K562 (cell line): ENCODE measurements around the gene RNF25. TPM values are rescaled to one million over a fixed set of nuclear protein-coding genes. Genes with fewer than 3 reads are reported as not detected.

ENCODE experiments used
- ATAC-seq: fragments of 200-7000 bp; cut with Tn5 transposase; 3 replicates; pipeline ENCODE4 v1.9.1; 2020; ENCODE audit warnings: moderate library complexity
- BruUV-seq: library from RNA; stranded (reverse); fragments of 400-500 nt; replicated peaks from 2 replicates; lab custom pipeline; 2021; lab: Mats Ljungman, UMichigan
- CTCF ChIA-PET: fragments of 300-600 bp; formaldehyde crosslinking; extraction: SDS; loops from one replicate; lab custom pipeline; 2021; ENCODE audit warnings: low intra/inter-chr PET ratio; lab: Yijun Ruan, JAX
- POLR2A ChIA-PET: fragments of 300-600, 350-650 bp; sonication (Branson Sonifier 250); formaldehyde crosslinking; extraction: SDS; loops from one replicate; lab custom pipeline; 2021; ENCODE audit warnings: antibody characterized with exemption, inconsistent platforms; lab: Yijun Ruan, JAX
- DNase-seq, 4 experiments: peaks; one replicate each; pipeline versions ENCODE4 v3.0.0 to v3.0.0-alpha.2; 2011 to 2018; ENCODE audit warnings: low spot score in 3 of 4, mixed read lengths in 3 of 4; ENCODE audit errors: extremely low read depth in 1 of 4
- FAIRE-seq: peaks from 2 replicates; lab custom pipeline; 2011; peaks lifted over from hg19 to GRCh38; lab: Jason Lieb, UNC
- H2AFZ ChIP-seq: 2 replicates; pipeline ENCODE4 v1.6.0; 2011; ENCODE audit warnings: low read depth, low read length, control low read depth, inconsistent platforms
- H3K27ac ChIP-seq: fragments of 200-600 bp; 3 replicates; pipeline ENCODE4 v1.8.0; 2011; ENCODE audit warnings: low read depth, mild to moderate bottlenecking, control low read depth, inconsistent platforms, low read length, moderate library complexity, mixed read lengths; ENCODE audit errors: extremely low read depth
- H3K27me3 ChIP-seq, 2 experiments: fragments of 300-600 bp in 1 of 2; 2 replicates in 1 of 2; 3 replicates in 1 of 2; pipeline versions ENCODE4 v1.6.0 to v1.8.0; 2011; ENCODE audit warnings: inconsistent platforms in 2 of 2, low read length in 2 of 2, mild to moderate bottlenecking in 1 of 2, mixed read lengths in 1 of 2, moderate library complexity in 1 of 2; ENCODE audit not compliant: control insufficient read depth in 2 of 2, insufficient read depth in 2 of 2
- H3K36me3 ChIP-seq: fragments of 300-600 bp; 3 replicates; pipeline ENCODE4 v1.8.0; 2011; ENCODE audit warnings: mild to moderate bottlenecking, low read length, inconsistent platforms; ENCODE audit not compliant: control insufficient read depth, insufficient read depth
- H3K4me1 ChIP-seq, 2 experiments: fragments of 200-600 bp in 1 of 2; replicated peaks in 1 of 2; 2 replicates in 1 of 2; 3 replicates in 1 of 2; pipeline versions ENCODE4 v1.5.1 to v1.8.0; 2011; ENCODE audit warnings: inconsistent platforms in 2 of 2, low read length in 2 of 2, mild to moderate bottlenecking in 1 of 2, mixed read lengths in 1 of 2, moderate library complexity in 1 of 2; ENCODE audit not compliant: control insufficient read depth in 2 of 2, insufficient read depth in 2 of 2
- H3K4me2 ChIP-seq: 2 replicates; pipeline ENCODE4 v1.6.1; 2011; ENCODE audit warnings: low read length, control low read depth, inconsistent platforms, mixed read lengths; ENCODE audit not compliant: insufficient read depth
- H3K4me3 ChIP-seq: fragments of 200-600 bp; sonication (generic), shearing (Covaris generic); 2 replicates; pipeline ENCODE4 v1.5.1; 2016; ENCODE audit warnings: control low read depth, inconsistent platforms
- H3K79me2 ChIP-seq: fragments of 200-600 bp; 3 replicates; pipeline ENCODE4 v1.8.0; 2011; ENCODE audit warnings: low read length, inconsistent platforms; ENCODE audit not compliant: control insufficient read depth, insufficient read depth
- H3K9ac ChIP-seq, 2 experiments: 2 replicates each; pipeline versions ENCODE4 v1.6.0 to v1.6.1; 2011; ENCODE audit warnings: low read depth in 2 of 2, low read length in 2 of 2, control low read depth in 1 of 2, inconsistent platforms in 1 of 2, mild to moderate bottlenecking in 1 of 2, mixed read lengths in 1 of 2; ENCODE audit not compliant: insufficient read depth in 1 of 2
- H3K9me1 ChIP-seq: one replicate; pipeline ENCODE4 v1.6.0; 2011; ENCODE audit warnings: inconsistent platforms, mild to moderate bottlenecking, low read length, moderate library complexity; ENCODE audit not compliant: control insufficient read depth, insufficient read depth
- H3K9me3 ChIP-seq: replicated peaks from 2 replicates; pipeline ENCODE4 v1.5.1; 2011; ENCODE audit warnings: low read depth, low read length, inconsistent platforms; ENCODE audit not compliant: control insufficient read depth, insufficient read depth
- H4K20me1 ChIP-seq: replicated peaks from 2 replicates; pipeline ENCODE4 v1.6.1; 2011; ENCODE audit warnings: low read length, inconsistent platforms, mixed read lengths; ENCODE audit not compliant: control insufficient read depth, insufficient read depth
- COPS2 ChIP-seq: fragments of 450-650 bp; conservative IDR thresholded peaks from 2 replicates; pipeline ENCODE4 v1.6.1; 2016; ENCODE audit warnings: mild to moderate bottlenecking, moderate library complexity
- MTA3 ChIP-seq: fragments of 450-650 bp; formaldehyde crosslinking; IDR thresholded peaks from 2 replicates; pipeline ENCODE4 v1.6.1; 2017; ENCODE audit warnings: mild to moderate bottlenecking, borderline replicate concordance
- RCOR1 ChIP-seq, 2 experiments: IDR thresholded peaks; 2 replicates each; pipeline ENCODE4 v1.6.1; 2012; ENCODE audit warnings: low read depth in 2 of 2, low read length in 2 of 2, borderline replicate concordance in 1 of 2, improper control_type of control experiment in 1 of 2
- RFX5 ChIP-seq: IDR thresholded peaks from 2 replicates; pipeline ENCODE4 v1.6.1; 2011; ENCODE audit warnings: low read depth, mild to moderate bottlenecking, improper control_type of control experiment, low read length
- SREBF2 ChIP-seq: sonication (generic); formaldehyde crosslinking; IDR thresholded peaks from 2 replicates; pipeline ENCODE4 v1.4.0; 2020; ENCODE audit warnings: mild to moderate bottlenecking, missing genetic modification reagents
- WGBS: fragments of 100-300 bp; shearing (Covaris generic); methylation state at CpG from one replicate; pipeline ENCODE4 v1.1.6; 2016; ENCODE audit warnings: low coverage, mixed read lengths; ENCODE audit not compliant: insufficient coverage; ENCODE audit errors: missing lambda C conversion rate; 5-methylcytosine and 5-hydroxymethylcytosine counted together
- in situ Hi-C: fragments of 300-500 bp; cut with MboI; formaldehyde crosslinking; loops from 4 replicates; pipeline ENCODE4 v1.15.0; 2018; ENCODE audit warnings: inconsistent platforms, mixed read lengths
- intact Hi-C: fragments of 100-400 bp; cut with micrococcal nuclease; formaldehyde crosslinking; loops from 2 replicates; pipeline ENCODE4 v1.14.2; 2022
- polyA plus RNA-seq, 8 experiments: library from polyadenylated mRNA; depleted of rRNA in 4 of 8; stranded (reverse) in 5 of 8; unstranded in 3 of 8; fragments of >200 nt; fragmentation: Nextera tagmentation in 2 of 8; fragmentation: Illumina TruSeq in 1 of 8; extraction: Ambion mirVana in 2 of 8; extraction: Trizol in 1 of 8; gene quantifications; 2 replicates each; pipeline versions ENCODE4 v1.2.1 to v1.2.3, GENCODE V29; 2011 to 2014; ENCODE audit warnings: inconsistent platforms in 1 of 8, missing spikeins in 1 of 8
- total RNA-seq, 7 experiments: library from RNA; depleted of rRNA in 6 of 7; stranded (reverse); fragments of >200 nt in 6 of 7; fragmentation: Illumina TruSeq in 2 of 7; extraction: Trizol in 2 of 7; gene quantifications; 2 replicates each; pipeline versions ENCODE4 v1.2.1 to v1.2.3, GENCODE V29; 2011 to 2021; ENCODE audit warnings: low replicate concordance in 1 of 7

The RNF25 gene
- total and polyA plus RNA-seq, 9 of the 15 experiments (the other 6 are each of a cell fraction or from before 2014, with no cell fraction given), result 2.3 to 49.8 (median 20.5) TPM

- TF ChIP-seq RCOR1 (IDR thresholded peaks at IDR 0.05; ENCODE audit: borderline replicate concordance in 1 of 2, low read depth in 2 of 2, low read length in 2 of 2), result no peak
- TF ChIP-seq COPS2, result no peak
Observed at GRCh38 chr2:218622606-218623365, 49.0 kb downstream of the RNF25 start (continued).

GRCh38 chr2:218621007-218621406 is 50.8 kb downstream of the RNF25 start:
- BruUV-seq, result no TSS peak
- no peak overlapping the region for H3K27ac ChIP-seq
- H3K4me2 ChIP-seq, result no peak overlapping the region
- in situ Hi-C loops, result no loop called here
- intact Hi-C loops, result no loop called here
- FAIRE-seq, result no peak
- WGBS, result 3% methylated on average over 6 of the region's 7 CpGs
- no peak overlapping the region for H3K9ac ChIP-seq
- H3K9me3 ChIP-seq, result no peaks in the 10 kb centered on the region
- no peaks in the 10 kb centered on the region for H3K9me1 ChIP-seq
- H3K4me1 ChIP-seq, result no peaks in the 10 kb centered on the region; a peak in 1 of 5 replicates
- ChIA-PET CTCF (no interaction called here), POLR2A (no interaction called here)
- no peak for DNase-seq
- no peaks in the 10 kb centered on the region for H4K20me1 ChIP-seq
- H3K27me3 ChIP-seq, result no peaks in the 10 kb centered on the region
- no peak overlapping the region for H3K4me3 ChIP-seq
- no peaks in the 10 kb centered on the region for H3K36me3 ChIP-seq
- TF ChIP-seq MTA3 (no peak), RFX5 (no peak), SREBF2 (CRISPR knock-in tag) (no peak)
- no peak overlapping the region for H2AFZ ChIP-seq
- no peak for ATAC-seq
- H3K79me2 ChIP-seq, result no peaks in the 10 kb centered on the region
